NCI-H345 treated with DMSO at 0.1 percent for 48 hours (cell line): Measurements from ENCODE around the gene CELF4.

Experiments
- DNase-seq: peaks from one replicate; lab custom pipeline; 2025; ENCODE audit not compliant: unreplicated experiment; lab: John Stamatoyannopoulos, UW

CELF4 gene

GRCh38 chr18:37422116-37422515, 143.5 kb downstream of the CELF4 start:
- DNase-seq, result no peak

DNA sequence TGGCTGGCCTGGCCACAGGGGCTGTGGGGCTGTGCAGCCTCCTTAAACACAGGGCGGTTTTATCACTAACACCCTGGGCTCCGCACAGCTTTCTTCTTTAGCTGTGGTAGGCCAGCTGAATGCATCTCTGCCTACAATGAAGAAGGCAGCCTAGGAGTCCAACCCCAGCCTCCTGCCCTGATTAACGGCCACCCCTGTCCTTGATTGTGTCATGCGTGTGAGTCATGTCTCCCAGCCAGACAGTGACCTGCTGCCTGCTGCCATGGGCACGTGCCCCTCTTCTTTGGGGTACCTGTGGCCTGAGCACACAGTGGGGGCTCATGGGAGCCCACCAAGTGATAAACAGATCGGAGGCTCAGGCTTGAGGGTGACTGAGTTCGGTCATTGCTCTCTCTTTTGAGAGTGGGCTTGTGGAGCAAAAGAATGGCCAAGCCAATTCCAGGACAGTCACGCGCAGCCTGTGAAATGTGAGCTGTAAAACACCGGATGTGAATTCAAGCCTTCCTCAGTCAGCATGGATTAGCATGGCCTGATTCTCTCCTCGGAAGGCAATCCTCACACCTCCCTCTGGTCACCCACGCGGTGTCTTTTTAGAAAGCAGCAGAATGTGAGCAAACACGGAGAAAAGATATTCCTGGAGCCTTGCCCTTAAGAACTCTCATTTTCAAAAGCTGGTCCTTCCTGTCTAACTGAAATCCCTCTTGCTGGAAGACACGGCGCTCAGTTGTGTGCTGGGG, 144.1 kb downstream of the CELF4 start:
- no peak for DNase-seq

GRCh38 chr18:37420315-37420880, 145.2 kb downstream of the CELF4 start:
- DNase-seq, result no peak

DNA sequence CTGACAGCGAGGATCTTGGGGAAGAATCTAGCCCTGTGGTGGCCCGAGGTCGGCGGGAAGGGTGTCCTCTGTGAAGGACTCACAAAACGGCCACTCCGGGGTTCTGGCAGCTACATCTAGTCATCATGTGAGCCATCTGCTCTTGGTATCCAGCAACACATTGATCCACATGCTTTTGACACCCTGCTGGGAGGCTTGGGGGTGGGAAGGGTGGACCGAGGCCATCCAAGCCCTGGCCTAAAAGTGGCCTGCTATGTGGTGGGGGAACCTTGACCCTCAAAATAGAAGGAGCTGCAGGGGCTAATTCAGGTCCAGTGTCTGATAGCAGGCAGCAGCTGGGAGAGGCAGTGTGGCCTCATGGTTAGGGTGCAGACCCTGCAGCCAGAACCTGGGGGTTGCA, 145.7 kb downstream of the CELF4 start:
- DNase-seq, result no peak

DNA sequence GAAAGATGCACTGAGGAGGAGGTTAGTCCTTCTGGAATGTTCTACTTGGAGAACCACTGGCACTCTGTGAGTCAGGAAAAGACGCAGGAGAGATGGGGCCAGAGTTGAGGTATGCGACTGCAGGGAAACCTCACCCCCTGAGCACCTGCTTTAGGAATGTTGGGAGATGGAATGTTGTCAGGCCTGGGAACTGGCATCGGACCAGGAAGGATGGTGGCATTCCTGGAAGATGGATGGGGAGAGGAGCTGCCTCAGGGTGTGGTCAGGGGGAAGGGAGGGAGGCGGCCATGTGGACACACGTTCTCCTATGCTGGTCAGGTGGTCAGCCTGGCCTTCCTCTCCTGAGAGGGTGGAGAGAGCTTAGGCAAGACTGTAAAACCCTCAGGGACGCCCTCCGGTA, 146.3 kb downstream of the CELF4 start:
- DNase-seq, result no peak

GRCh38 chr18:37414816-37415215, 150.8 kb downstream of the CELF4 start:
- no peak for DNase-seq

DNA sequence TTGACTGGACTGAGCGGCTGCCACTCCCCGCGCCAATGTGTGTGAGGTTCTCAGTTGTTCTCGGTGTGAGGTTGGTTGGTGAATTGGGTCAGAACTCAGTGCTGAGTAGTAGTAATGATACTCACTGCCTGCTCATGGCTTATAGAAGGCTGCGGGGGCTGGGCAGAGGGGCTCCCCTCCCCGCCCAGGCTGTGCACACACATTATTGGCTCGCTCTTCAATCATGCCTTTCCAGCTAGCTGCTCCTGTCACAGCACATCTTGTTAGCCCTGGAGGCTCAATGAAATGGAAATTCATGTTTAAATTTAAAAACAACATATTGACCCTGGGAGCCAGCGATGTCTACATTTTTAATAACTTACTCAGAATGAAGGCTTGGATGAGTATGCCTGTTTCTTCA, 152.8 kb downstream of the CELF4 start:
- DNase-seq, result no peak

DNA sequence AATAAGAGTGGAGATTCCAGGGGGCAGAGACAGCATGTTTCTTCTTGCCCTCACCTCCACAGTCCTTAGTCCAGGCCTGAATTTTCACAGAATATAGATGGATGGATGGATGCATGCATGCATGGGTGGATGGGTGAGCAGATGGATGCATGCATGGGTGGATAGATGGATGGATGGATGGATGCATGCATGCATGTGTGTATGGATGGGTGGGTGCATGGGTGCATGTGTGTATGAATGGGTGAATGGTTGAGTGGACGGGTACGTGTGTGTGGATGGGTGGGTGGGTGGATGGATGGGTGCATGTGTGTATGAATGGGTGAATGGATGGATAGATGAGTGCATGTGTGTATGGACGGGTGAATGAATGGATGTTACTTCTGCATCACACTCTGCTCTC, 153.3 kb downstream of the CELF4 start:
- DNase-seq, result no peak

DNA sequence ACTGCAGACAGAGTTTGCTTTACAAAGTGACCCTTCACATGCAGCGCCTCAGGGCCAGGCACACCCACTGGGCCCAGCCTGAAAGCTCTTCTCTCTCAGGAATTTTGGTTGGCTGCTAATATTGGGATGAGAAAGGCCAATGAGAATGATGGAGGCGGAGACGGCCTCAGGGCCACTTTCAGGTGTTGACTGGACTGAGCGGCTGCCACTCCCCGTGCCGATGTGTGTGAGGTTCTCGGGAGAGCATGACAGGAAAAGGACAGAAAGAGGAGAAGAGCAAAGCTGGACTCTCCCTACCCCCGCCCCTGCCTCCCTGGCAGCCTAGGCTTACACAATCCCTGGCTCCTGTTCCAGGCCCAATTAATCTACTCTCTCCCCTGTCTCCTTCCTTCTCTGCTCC, 155.7 kb downstream of the CELF4 start:
- peak; percentile 60 for DNase-seq

- DNase-seq, result no peak
Measured at GRCh38 chr18:37408676-37409265, 156.8 kb downstream of the CELF4 start.

DNA sequence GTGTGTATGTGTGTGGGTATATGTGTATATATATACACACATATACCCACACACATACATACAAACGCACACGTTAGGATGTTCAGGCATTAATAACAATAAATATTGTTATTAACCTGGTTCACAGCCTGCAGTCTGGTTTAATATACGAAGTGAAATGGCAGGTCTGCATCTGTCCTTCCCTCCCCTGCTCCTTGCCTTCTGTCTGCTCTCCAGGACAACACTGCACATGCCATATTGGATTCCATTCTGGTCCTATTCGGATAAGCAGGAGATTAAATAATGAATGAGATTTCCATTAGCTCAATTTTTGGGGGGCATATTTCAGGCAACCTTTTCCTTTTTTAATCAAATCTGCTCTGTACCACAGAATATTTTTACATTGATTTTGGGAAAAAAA, 158.0 kb downstream of the CELF4 start:
- DNase-seq, result no peak

DNA sequence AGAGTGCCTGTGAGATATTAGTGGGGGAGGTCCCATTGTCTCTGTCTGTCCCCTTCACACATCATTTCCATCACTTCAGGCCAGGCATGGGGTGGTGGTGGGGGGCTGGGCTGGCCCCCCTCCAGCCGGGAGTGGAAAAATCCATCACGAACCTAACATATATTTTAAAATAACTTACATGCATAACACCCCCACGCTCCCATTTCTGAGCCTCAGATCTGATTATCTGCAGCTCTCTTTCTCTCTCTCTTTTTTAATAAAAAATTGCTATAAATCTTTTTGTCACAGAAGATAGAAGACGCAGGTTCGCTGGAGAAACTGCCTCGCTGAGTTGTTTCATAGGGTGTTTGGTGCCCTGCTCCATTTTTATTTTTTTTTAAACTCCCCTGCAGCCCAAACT, 159.8 kb downstream of the CELF4 start:
- DNase-seq, result no peak

DNA sequence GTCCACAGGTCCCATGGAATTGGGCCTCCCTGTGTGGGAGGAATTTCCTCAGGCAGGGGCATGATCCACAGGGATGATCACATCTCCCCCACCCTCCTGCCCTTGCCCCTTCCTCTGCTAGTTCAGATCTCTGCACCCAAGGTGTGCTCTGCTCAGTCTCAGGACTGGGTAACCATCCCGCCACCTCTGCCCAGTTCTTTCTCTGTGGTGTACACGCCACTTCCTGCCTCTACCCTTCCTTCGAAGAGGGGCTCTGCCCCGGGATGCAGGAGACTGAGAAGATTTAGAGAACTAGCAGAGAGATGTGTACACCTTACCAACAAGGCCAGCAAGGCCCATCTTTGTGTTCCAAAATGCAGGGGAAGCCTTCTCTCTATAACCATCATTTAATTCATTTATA, 160.4 kb downstream of the CELF4 start:
- no peak for DNase-seq

GRCh38 chr18:37403788-37404187, 161.8 kb downstream of the CELF4 start:
- no peak for DNase-seq

- DNase-seq, result peak; percentile 64
Measured at GRCh38 chr18:37403100-37403781, 162.4 kb downstream of the CELF4 start.

- DNase-seq, result no peak
Measured at GRCh38 chr18:37402735-37403099, 162.9 kb downstream of the CELF4 start.

DNA sequence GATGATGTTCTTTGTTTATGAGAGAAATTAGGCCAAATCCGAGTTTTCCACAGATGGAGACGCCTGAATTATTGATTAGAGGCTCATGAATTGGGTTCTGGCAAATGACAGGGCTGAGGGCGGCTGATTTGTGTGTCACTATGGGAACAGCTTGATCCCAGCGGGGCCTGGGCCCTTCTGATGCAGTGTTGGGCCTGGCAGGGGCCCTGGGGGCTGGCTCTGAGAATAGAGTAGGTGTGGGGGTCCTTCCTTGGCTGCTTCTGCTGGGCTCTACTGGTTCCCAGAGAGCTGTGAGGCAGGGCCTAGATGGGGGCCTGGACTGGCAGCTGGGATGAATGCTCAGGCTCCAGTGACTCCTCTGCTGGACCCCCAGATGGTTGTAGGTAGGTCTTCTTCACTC, 164.8 kb downstream of the CELF4 start:
- DNase-seq, result no peak

GRCh38 chr18:37398248-37398920, 167.2 kb downstream of the CELF4 start:
- DNase-seq, result no peak

DNA sequence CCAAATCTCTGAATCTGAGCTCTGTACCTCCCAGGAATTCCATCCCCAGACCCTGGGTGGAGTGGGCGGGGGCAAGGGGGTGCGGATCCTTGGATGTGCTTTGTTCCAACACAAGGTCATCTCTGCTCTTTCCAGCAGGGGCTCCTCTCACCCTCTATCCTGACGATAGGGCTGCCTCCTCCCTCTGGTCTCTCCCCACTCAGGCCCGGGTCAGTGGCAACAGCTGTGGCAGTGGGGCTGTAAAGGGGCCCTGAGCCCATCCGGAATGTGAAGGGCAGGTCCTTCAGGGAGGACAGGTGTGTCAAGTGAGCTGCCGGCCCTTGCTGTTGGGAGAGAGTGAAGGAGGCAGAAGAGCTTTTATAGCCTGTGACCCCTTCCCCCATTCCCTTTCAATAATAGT, 167.8 kb downstream of the CELF4 start:
- DNase-seq, result no peak

DNA sequence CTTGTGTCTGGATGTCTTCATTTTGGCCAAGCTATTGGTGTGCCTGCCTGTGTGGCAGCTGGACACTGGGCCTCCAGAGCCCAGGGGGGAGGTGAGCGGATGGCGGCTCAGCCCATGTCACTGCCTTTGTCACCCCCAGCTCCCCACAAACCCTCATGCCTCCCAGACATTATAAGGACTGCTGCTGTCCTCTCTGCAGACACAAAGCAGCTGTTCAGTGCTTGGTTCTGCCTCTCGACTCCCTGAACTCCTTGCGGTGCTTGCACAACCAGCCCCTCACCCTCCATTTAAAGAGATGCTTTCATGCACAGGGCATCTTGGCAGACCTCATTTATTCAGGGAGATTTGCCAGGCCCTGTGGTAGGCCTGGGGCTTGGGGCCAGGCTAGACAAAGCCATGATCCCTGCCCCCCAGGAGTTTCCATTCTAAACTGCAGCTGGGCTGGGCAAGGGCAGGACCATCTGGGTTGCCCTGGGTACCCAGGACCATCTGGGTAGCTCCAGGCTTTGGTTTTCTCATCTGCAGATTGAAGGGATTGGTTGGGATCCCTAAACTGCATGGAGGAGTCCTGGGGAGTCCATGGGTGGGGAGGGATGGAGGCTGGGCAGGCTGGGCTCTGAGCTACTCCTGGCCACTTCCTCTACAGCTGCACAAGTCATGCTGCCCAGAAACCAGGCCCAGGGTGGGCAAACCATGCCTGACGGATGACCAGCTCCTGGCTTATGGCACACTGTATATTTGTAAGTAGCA, 168.5 kb downstream of the CELF4 start:
- DNase-seq, result no peak

DNA sequence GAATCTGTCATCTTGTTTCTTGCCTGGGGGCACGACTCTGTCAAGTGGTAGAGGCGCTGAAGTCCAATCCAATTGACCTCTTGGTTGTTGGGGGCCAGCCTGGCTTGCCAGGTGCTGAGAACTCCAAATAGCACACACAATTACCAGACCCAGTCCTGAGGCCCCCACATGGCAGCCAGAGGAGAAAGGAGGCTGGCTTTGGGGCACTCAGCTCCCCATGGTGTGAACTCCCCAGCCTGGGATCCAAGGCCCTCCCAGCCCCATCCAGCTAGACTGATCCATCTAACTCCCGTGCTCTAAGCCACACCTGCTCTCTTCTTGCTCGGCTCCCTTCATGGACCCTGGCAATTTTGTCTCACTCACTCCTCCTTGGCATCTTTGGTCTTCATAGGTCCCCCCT, 170.0 kb downstream of the CELF4 start:
- DNase-seq, result no peak
